ENCODE results near the gene BCAP29. TPM values are rescaled to one million over a fixed set of nuclear protein-coding genes. Genes with fewer than 3 reads are reported as not detected.

BCAP29 gene
- total and polyA plus RNA-seq, 2 of the 8 experiments (the other 6 are each of a cell fraction or from before 2014, with no cell fraction given) = 6.8 to 18.1 TPM

DNA sequence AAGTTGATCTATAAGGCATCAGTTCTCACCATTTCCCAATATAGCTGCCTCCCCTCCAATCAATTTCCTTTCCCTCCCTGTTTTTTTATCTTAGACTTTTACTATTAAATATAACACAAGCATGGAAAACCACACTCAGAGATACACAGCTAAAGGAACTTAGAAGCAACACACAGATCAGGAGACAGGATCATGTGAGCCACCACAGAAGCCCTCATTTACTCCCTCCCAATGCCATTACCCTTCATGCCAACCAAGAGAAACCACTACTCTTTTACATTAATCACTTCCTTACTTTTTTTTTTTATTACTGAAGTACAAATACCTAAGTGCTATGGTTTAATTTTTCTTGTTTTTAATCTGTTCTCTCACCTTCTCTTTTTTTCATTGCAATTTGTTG, 49.3 kb upstream of the BCAP29 start:
- peaks cover 0 to 3% (median 0%) of the 10 kb centered on the region in 4 experiments; a peak in 1 of 8 replicates for H3K36me3 ChIP-seq (ENCODE audit: control insufficient read depth in 2 of 4, insufficient read depth in 4 of 4, low read length in 3 of 4)
- no peak overlapping the region for H3K14ac ChIP-seq (ENCODE audit: insufficient read length)
- no peak for DNase-seq (ENCODE audit: low read depth in 1 of 2, low spot score in 2 of 2)
- H3K79me2 ChIP-seq (ENCODE audit: control insufficient read depth in 1 of 2, insufficient read depth in 2 of 2, low read length in 2 of 2) = no peaks in the 10 kb centered on the region
- H3K27ac ChIP-seq (ENCODE audit: low read depth, low read length) = no peak overlapping the region
- H3K4me1 ChIP-seq (replicated peaks in 1 of 4; ENCODE audit: control insufficient read depth in 3 of 4, insufficient read depth in 4 of 4, low read length in 3 of 4) = peaks cover 0 to 4% (median 2%) of the 10 kb centered on the region in 4 experiments; a peak in 4 of 7 replicates
- ChIA-PET POLR2A (ENCODE audit: partially characterized antibody) (no interaction called here), CTCF (ENCODE audit: partially characterized antibody) (no interaction called here)
- no peak overlapping the region for H3K56ac ChIP-seq (replicated peaks; ENCODE audit: insufficient read length, low read depth, low read length)
- H3K9ac ChIP-seq (replicated peaks in 1 of 4; ENCODE audit: extremely low read depth in 1 of 4, low read depth in 3 of 4, low read length in 3 of 4) = no peak overlapping the region
- no peaks in the 10 kb centered on the region for H3K9me3 ChIP-seq (ENCODE audit: insufficient read depth in 2 of 2, low read depth in 1 of 2, low read length in 1 of 2)
- TF ChIP-seq EGR1 (IDR thresholded peaks at IDR 0.05; ENCODE audit: borderline replicate concordance, low read depth, low read length) (no peak), GTF2F1 (IDR thresholded peaks at IDR 0.05; ENCODE audit: borderline replicate concordance, low read depth, low read length) (no peak), JUN (IDR thresholded peaks at IDR 0.05; ENCODE audit: low read depth, low read length) (no peak), RAD21 (IDR thresholded peaks at IDR 0.05 in 1 of 2, conservative IDR thresholded peaks at IDR 0.05 in 1 of 2; ENCODE audit: low read depth in 2 of 2, low read length in 2 of 2) (no peak), NRF1 (IDR thresholded peaks at IDR 0.05; ENCODE audit: low read depth, low read length) (no peak), CTBP2 (IDR thresholded peaks at IDR 0.05; ENCODE audit: borderline replicate concordance, insufficient read depth, insufficient read length, low read length) (no peak), RBBP5 (IDR thresholded peaks at IDR 0.05; ENCODE audit: borderline replicate concordance, low read depth, low read length) (no peak), CBX8 (IDR thresholded peaks at IDR 0.05; ENCODE audit: borderline replicate concordance, low read depth, low read length) (no peak), HDAC6 (IDR thresholded peaks at IDR 0.05; ENCODE audit: low read depth, low read length) (no peak), JUND (IDR thresholded peaks at IDR 0.05; ENCODE audit: low read length) (no peak)
- TF ChIP-seq, protein P1, sequence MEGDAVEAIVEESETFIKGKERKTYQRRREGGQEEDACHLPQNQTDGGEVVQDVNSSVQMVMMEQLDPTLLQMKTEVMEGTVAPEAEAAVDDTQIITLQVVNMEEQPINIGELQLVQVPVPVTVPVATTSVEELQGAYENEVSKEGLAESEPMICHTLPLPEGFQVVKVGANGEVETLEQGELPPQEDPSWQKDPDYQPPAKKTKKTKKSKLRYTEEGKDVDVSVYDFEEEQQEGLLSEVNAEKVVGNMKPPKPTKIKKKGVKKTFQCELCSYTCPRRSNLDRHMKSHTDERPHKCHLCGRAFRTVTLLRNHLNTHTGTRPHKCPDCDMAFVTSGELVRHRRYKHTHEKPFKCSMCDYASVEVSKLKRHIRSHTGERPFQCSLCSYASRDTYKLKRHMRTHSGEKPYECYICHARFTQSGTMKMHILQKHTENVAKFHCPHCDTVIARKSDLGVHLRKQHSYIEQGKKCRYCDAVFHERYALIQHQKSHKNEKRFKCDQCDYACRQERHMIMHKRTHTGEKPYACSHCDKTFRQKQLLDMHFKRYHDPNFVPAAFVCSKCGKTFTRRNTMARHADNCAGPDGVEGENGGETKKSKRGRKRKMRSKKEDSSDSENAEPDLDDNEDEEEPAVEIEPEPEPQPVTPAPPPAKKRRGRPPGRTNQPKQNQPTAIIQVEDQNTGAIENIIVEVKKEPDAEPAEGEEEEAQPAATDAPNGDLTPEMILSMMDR (IDR thresholded peaks at IDR 0.05; ENCODE audit: control extremely low read depth in 1 of 3, insufficient read depth in 1 of 3, low read depth in 1 of 3, low read length in 3 of 3) = no peak
- H2BK5ac ChIP-seq (ENCODE audit: low read depth, low read length) = no peak overlapping the region
- H3K23me2 ChIP-seq (ENCODE audit: low read depth, low read length) = no peaks in the 10 kb centered on the region
- H2BK120ac ChIP-seq (replicated peaks; ENCODE audit: low read depth, low read length) = no peak overlapping the region
- H2AK5ac ChIP-seq (ENCODE audit: low read depth, low read length) = no peak overlapping the region
- H3K18ac ChIP-seq (ENCODE audit: extremely low read depth, low read length) = no peak overlapping the region
- H2AFZ ChIP-seq (ENCODE audit: low read length) = no peak overlapping the region
- no peaks in the 10 kb centered on the region for H4K20me1 ChIP-seq (replicated peaks in 1 of 2; ENCODE audit: control insufficient read depth in 1 of 2, insufficient read depth in 2 of 2, low read length in 2 of 2)
- H2BK12ac ChIP-seq (ENCODE audit: low read depth, low read length) = no peak overlapping the region
- no peak overlapping the region for H4K8ac ChIP-seq (ENCODE audit: extremely low read depth, insufficient read depth, low read length)
- no peak overlapping the region for H3K4ac ChIP-seq (replicated peaks; ENCODE audit: insufficient read length, low read depth, low read length)
- no peaks in the 10 kb centered on the region for H3K27me3 ChIP-seq (replicated peaks in 1 of 4; ENCODE audit: control insufficient read depth in 3 of 4, extremely low read depth in 1 of 4, insufficient read depth in 3 of 4, low read length in 3 of 4)
- FAIRE-seq = no peak
- H3K4me3 ChIP-seq (ENCODE audit: extremely low read depth in 1 of 4, insufficient read depth in 2 of 4, low read depth in 3 of 4, low read length in 4 of 4) = no peak overlapping the region
- no peak overlapping the region for H3K4me2 ChIP-seq (ENCODE audit: insufficient read depth in 1 of 2, low read depth in 2 of 2, low read length in 2 of 2)
- no peak overlapping the region for H2BK15ac ChIP-seq (ENCODE audit: low read length)
- H3K23ac ChIP-seq (ENCODE audit: insufficient read length) = no peak overlapping the region
- H2BK20ac ChIP-seq (ENCODE audit: low read length) = no peak overlapping the region
- no peak overlapping the region for H4K5ac ChIP-seq (ENCODE audit: insufficient read length, low read depth, low read length)
- H4K91ac ChIP-seq (replicated peaks; ENCODE audit: insufficient read length, low read length) = no peak overlapping the region
- H3K79me1 ChIP-seq (ENCODE audit: low read depth, low read length) = 0 out of 2 replicates have a peak, but pooled peaks cover 2% of the 10 kb centered on the region

All from H1 (cell line).